Hepatocyte (in vitro differentiated cells): ENCODE measurements around the gene TMEM39B.

Source experiments
- CTCF ChIP-seq: fragments of 200-600 bp; sonication (generic); IDR thresholded peaks from 2 replicates; pipeline ENCODE4 v1.5.1; 2016; ENCODE audit warnings: antibody characterized with exemption, mild to moderate bottlenecking; ENCODE audit not compliant: poor library complexity
- EZH2 ChIP-seq: fragments of 200-600 bp; sonication (generic); IDR thresholded peaks from 2 replicates; pipeline ENCODE4 v1.6.1; 2016; ENCODE audit warnings: antibody characterized with exemption, mild to moderate bottlenecking, borderline replicate concordance
- EZH2phosphoT487 ChIP-seq: fragments of 200-600 bp; sonication (generic); IDR thresholded peaks from one replicate; pipeline ENCODE4 v1.6.1; 2018; ENCODE audit warnings: antibody characterized with exemption, mild to moderate bottlenecking, low read depth, moderate library complexity; ENCODE audit not compliant: unreplicated experiment, severe bottlenecking

GRCh38 chr1:32060914-32061313, 11.8 kb upstream of the TMEM39B start:
- TF ChIP-seq CTCF (no peak), EZH2 (no peak), EZH2phosphoT487 (no peak)
